Retina (tissue), 1 donor: ENCODE data around the gene CELA3A.
"Not testable (repeated sequence)": the region's sequence is repeated elsewhere in the genome, so short reads cannot be mapped to it uniquely, and the experiment has no call there.

ENCODE experiments used
- DNase-seq: peaks from one replicate; pipeline ENCODE4 v3.0.0-alpha.2; 2016

Gene CELA3A

DNA sequence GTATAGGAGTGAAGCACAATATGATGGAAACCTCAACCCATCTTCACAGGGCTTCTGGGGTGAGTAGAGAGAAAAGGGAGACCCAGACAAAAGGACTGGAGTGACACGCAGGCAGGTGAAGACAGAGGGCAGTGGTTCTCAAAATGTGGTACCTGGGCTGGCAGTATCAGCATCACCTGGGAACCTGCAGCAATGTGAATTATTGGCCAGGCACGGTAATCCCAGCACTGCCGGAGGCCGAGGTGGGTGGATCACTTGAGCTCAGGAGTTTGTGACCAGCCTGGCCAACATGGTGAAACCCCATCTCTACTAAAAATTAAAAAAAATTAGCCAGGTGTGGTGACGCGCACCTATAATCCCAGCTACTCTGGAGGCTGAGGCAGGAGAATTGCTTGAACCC lies 19.3 kb upstream of the CELA3A start:
- DNase-seq, result not testable (repeated sequence)

DNA sequence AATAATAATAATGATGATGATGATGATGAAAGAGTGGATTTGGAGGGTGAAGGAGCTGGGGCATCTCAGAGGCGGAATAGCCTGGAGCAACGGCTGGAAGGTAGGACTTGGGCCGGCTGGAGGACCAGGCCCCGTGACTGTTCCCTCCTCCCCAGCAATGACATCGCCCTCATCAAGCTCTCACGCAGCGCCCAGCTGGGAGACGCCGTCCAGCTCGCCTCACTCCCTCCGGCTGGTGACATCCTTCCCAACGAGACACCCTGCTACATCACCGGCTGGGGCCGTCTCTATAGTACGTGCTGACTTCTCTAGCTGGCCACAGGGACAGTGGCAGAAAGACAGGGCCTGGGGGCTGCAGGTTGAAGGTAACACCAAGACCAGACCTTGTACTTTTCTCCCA lies 17.9 kb upstream of the CELA3A start:
- not testable (repeated sequence) for DNase-seq

DNA sequence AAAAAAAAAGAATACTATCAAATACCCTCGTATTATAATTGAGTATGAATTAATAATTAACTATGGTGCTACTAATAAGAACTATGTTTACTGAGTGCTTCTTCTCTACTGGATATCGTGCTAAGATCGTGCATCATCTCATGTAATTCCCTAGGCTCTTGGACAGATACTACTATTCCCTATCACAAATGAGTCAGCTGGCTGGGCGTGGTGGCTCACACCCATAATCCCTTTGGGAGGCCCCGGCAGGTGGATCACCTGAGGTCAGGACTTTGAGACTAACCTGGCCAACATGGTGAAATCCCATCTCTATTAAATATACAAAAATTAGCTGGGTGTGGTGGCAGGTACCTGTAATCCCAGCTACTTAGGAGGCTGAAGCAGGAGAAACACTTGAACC lies 15.6 kb upstream of the CELA3A start:
- not testable (repeated sequence) for DNase-seq

GRCh38 chr1:21986386-21986785 lies 15.1 kb upstream of the CELA3A start:
- DNase-seq, result not testable (repeated sequence)

- not testable (repeated sequence) for DNase-seq
Measured at GRCh38 chr1:21989672-21990393, 11.6 kb upstream of the CELA3A start.

DNA sequence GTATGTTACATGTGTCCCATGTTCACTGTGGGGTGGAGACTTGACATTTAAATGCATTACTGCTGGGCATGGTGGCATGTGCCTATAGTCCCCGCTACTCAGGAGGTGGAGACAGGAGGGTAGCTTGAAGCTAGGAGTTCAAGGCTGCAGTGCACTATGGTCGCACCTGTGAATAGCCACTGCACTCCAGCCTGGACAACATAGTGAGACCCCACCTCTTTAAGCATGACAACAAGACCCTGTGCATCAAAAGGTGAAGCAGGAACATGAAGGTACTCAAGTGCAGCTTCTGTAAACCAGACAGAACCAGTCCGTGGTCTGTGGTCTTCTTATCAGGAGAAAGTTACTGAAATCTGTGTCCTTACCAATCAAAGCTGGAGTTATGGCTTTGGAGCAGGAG lies 9.3 kb upstream of the CELA3A start:
- not testable (repeated sequence) for DNase-seq

GRCh38 chr1:21994716-21995115 lies 6.7 kb upstream of the CELA3A start:
- not testable (repeated sequence) for DNase-seq

- not testable (repeated sequence) for DNase-seq
Measured at GRCh38 chr1:21996663-21996970, 4.8 kb upstream of the CELA3A start.

GRCh38 chr1:21997891-21998623 lies 3.4 kb upstream of the CELA3A start:
- DNase-seq, result not testable (repeated sequence)

GRCh38 chr1:21998624-21999294 lies 2.7 kb upstream of the CELA3A start:
- DNase-seq, result not testable (repeated sequence)

DNA sequence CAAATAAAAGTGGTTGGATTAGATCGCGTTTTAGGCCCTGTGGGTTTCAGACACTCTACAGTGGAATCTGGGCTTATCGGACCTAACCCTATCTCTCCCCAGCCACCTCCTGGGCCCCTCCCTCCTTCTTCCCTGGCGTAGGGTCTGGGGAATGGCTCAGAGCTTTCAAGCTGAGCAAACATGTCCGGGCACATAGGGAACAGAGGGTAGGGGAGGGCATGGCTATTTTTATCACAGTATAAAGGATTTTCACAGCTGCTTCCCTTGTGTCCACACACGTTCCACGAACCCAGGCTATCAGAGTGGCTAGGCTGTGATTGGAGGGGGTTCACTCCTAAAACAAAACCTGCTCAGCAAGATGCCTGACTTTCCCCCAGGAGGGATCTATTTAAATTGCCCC lies 1.8 kb upstream of the CELA3A start:
- not testable (repeated sequence) for DNase-seq

- DNase-seq, result not testable (repeated sequence)
Measured at GRCh38 chr1:22002461-22002860, 1.0 kb downstream of the CELA3A start.

GRCh38 chr1:22002875-22003274 lies 1.4 kb downstream of the CELA3A start:
- DNase-seq, result not testable (repeated sequence)

- not testable (repeated sequence) for DNase-seq
Measured at GRCh38 chr1:22003959-22004358, 2.5 kb downstream of the CELA3A start.

DNA sequence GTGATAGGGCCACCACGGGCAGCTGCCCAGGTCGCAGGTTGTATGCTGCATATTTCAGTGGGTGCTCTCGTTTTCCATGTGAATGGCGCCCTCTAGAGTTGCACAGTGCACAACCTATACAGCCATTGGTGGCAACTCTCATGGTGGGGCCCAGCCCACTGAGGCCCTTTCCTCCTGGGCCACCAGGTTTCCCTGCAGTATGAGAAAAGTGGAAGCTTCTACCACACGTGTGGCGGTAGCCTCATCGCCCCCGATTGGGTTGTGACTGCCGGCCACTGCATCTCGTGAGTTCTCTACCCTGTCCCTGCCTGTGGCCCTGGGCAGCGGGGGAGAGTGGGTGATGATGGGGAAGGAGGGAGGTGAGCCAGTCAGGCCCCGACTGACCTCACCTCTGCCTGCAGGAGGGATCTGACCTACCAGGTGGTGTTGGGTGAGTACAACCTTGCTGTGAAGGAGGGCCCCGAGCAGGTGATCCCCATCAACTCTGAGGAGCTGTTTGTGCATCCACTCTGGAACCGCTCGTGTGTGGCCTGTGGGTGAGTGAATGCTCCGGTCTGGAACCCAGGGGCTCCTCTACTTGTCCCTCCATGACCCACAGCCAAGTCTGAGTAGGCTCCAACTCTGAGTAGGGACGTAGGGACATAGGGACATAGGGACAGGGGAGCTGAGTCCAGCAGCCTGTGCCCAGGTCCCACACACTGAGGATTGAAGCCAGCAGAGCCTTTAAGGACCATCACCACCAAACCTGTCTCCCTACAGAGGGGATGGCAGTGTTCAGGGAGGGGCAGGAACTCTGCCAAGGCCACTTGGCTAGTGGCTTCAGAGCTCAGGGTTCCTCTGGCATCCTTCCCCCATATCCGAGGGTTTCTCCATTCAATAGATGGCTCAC lies 4.0 kb downstream of the CELA3A start:
- not testable (repeated sequence) for DNase-seq

GRCh38 chr1:22006736-22007135 lies 5.3 kb downstream of the CELA3A start:
- DNase-seq, result not testable (repeated sequence)

GRCh38 chr1:22007262-22007661 lies 5.8 kb downstream of the CELA3A start:
- not testable (repeated sequence) for DNase-seq

GRCh38 chr1:22009566-22009965 lies 8.1 kb downstream of the CELA3A start:
- not testable (repeated sequence) for DNase-seq

DNA sequence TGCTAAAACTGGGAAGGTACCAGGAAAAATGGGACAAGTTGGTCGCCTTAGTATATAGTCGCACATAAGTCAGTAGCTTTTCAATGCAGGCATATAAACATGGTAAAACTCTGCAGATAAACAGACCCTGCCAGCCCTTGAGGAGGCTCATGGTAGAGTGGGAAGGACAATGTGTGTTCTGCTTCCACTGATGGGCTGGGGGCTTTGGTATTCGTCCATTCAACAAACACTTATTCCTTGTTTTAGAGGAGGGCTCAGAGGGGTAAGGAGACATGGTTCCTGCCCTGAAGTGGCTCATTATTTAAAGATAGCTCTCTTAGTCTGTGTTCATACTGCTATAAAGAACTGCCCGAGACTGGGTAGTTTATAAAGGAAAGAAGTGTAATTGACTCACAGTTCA lies 11.3 kb downstream of the CELA3A start:
- not testable (repeated sequence) for DNase-seq

DNA sequence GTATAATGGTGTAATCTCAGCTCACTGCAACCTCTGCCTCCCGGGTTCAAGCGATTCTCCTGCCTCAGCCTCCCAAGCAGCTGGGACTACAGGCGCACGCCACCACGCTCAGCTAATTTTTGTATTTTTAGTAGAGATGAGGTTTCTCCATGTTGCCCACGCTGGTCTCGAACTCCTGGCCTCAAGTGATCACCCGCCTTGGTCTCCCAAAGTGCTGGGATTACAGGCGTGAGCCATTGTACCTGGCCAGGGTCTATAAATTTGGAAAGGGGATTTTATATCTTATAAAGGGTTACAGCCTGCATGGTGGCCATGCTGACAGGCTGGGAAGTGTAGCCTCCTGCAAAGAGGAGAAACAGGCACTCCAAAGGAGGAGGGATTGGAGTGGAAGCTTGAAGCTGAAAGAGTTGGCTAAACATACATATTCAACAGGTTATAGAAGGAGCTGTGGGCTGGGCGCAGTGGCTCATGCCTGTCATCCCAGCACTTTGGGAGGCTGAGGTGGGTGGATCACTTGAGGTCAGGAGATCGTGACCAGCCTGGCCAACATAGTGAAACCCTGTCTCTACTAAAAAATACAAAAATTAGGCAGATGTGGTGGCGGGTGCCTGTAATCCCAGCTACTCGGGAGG lies 13.2 kb downstream of the CELA3A start:
- DNase-seq, result not testable (repeated sequence)

DNA sequence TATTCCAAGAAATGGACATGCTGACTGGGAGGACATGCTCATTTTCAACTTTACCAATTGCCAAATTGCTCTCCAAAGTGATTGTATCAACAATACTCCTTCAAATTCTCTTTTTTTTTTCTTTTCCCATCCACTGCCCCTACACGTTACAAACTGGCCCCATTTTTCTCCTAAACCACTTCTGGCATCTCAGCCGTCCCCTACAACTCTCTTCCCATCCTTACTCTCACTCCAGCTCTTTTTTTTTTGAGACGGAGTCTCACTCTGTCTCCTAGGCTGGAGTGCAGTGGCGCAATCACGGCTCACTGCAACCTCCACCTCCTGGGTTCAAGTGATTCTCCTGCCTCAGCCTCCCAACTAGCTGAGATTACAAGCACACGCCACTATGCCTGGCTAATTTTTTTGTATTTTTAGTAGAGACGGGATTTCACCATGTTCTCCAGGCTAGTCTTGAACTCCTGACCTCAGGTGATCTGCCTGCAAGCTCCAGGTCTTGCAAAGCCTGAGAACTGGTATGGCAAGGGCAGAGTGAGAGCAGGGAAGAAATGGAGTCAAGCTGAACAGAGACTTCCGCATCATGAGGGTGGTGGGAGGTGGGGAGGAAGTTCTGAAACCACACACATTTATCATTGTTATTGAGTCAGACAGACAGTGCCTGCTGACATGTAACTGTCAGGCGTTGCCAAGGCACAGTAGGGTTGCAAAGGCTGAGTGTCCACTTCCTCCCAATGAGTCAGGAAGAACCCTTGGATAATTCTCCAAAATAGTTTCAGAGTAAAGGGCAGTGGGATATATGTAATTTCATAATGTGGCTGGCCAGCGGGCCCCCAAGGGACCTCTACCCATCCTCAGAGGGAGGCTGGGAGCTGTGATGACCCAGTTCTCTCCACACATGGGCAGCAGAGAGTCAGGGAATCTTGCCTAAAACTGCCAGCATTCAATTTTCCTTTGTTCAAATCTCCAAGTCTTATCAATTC lies 17.4 kb downstream of the CELA3A start:
- DNase-seq, result no peak
